GM12872 (cell line): Measurements from ENCODE around the gene SCYL1.

Experiments used
- CTCF ChIP-seq: IDR thresholded peaks from 3 replicates; pipeline ENCODE4 v1.5.1; 2011; ENCODE audit warnings: low read depth, mild to moderate bottlenecking, low read length, moderate library complexity; ENCODE audit not compliant: insufficient read depth

Gene SCYL1

DNA sequence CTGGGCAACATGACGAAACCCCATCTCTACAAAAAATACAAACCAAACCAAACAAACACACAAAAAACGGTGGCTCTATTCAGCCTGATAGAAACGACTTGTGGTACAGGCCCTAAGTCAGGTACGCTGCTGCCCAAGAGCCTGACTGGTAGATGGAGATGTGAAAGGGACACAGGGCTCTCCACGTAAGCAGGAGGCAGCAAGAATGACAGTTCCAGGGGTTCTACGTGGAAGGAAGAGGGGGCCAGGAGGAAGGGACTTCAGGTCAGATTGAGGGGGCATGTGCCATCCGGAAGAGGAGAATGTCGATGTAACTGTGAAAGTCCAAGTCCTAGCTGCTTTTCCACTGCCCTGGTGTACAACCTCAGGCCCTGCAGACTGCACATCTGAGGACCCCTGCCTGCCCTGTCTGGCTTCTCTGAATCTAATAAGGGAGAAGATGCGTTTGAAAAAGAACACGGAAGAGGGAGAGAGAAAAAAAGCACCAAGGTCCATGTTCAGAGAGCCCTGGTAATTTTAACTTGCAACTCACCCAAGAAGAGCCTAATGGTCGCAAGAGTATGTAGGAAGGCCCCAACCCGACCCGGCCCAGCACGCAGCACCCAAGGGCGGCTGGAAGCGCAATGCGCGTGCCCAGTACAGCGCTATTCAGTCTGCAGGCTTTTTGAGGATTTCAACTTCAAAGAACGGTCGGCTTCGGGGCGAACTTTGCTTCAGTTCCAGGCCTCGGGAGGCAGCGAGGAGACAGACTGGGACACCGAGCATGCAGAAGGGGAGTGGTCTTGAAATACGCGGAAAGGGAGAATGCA lies 44.5 kb downstream of the SCYL1 start:
- TF ChIP-seq CTCF: no peak

DNA sequence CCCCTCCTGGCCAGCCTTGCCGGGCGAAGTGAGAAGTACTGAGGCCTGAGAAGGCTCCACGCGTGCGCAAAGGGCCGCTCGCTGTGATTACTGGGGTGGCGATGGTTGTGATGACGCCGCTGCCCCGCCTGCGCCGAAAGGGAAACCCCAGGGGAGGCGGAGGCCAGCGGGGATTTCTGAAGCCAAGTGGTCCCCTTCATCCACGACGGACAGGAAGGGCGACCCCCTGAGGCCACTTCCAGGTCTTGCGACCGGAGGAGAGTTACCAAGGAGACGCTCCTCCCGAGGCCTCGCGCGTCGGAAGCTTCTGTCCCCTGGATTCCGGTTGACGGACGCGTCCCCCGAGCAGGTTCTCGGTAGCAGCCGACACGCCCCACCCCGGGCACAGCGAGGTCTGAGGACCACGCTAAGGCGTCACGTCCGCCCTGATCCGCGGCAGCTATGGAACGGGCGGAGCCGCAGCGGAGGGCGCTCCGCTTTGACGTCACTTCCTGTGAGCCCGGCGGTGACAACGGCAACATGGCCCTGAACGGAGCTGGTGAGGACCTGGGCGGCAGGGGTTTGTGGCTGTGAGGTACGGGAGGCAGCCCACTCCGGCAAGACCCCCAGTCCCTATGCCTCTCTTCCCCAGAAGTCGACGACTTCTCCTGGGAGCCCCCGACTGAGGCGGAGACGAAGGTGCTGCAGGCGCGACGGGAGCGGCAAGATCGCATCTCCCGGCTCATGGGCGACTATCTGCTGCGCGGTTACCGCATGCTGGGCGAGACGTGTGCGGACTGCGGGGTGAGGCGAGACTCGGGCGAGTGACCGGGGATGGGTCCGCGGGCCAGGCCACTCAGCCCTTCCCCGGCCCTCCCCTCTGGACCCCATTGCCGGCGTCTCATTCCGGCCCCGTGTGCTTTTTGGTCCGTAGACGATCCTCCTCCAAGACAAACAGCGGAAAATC lies 45.4 kb downstream of the SCYL1 start, which contains the start of gene ZNRD2:
Gene ZNRD2 (plus strand): TSS at position 505 of the 946 bp plus-strand sequence. CDS start 15 bp downstream, at position 520.
- TF ChIP-seq CTCF: peak; percentile 71

GRCh38 chr11:65571420-65571819 lies 46.5 kb downstream of the SCYL1 start:
- no peak for TF ChIP-seq CTCF

DNA sequence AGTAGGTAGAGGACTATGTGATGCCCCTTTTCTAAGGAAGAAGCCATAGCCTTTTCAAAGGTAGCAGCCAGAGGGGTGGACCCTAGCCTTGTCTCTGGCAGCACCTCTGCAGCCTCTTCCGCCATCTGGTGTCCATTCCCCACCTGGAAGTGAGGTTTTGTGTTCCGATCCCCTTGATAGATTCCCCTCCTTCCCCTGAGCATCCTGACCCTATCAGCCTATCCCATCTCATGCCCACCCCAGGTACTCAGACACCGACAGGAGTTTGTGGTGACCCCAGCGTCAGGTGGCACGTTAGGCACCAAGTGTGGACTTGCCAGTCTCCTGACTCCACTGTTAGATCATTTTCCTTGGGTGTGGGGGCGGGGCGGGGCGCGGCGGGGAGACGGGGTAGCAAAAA lies 47.1 kb downstream of the SCYL1 start:
- TF ChIP-seq CTCF: peak; percentile 33; the same call in 1 of the 3 replicates

- no peak for TF ChIP-seq CTCF
These were observed 47.6 kb downstream of the SCYL1 start, which contains the start of gene FAM89B for GRCh38 chr11:65572356-65573051. TSS of gene FAM89B (plus strand) at chr11:65572538. CDS start at chr11:65572670, 132 bp downstream.

DNA sequence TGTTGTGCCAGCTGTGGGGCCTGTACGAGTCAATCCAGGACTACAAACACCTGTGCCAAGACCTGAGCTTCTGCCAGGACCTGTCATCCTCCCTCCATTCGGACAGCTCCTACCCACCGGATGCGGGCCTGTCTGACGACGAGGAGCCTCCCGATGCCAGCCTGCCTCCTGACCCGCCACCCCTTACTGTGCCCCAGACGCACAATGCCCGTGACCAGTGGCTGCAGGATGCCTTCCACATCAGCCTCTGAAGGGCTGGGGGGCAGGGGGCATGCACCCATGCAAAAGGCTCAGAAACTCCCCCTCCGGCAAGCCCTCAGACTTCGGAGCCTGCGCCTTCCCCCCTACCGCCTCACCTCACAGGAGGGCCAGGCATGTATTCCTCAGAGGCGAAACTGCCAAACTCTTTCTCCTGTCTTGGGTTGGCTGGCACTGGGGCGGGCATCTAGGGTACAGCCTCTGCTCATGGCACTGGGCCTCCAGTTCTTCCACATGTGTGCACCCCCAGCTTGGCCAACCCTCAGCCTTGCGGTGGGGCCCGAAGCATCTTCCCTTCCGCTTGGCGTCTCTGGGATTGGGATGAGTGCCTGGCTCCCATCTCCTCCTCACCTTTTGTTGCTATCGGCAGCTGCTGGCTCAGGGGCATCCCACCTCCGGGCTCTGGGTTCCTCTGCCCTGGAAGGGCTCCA lies 48.7 kb downstream of the SCYL1 start:
- TF ChIP-seq CTCF: no peak
